GM19193 (cell line): ENCODE data around the gene RHOBTB3.
A peak's percentile ranks its signal among the peaks of the same experiment; 100 is the strongest.

Experiments used
- POLR2A ChIP-seq: IDR thresholded peaks from 4 replicates; pipeline ENCODE4 v1.6.1; 2011; ENCODE audit not compliant: insufficient read depth, insufficient read length; ENCODE audit errors: extremely low read depth

Gene RHOBTB3

GRCh38 chr5:95794070-95794516 is 63.0 kb downstream of the RHOBTB3 start:
- TF ChIP-seq POLR2A = no peak

DNA sequence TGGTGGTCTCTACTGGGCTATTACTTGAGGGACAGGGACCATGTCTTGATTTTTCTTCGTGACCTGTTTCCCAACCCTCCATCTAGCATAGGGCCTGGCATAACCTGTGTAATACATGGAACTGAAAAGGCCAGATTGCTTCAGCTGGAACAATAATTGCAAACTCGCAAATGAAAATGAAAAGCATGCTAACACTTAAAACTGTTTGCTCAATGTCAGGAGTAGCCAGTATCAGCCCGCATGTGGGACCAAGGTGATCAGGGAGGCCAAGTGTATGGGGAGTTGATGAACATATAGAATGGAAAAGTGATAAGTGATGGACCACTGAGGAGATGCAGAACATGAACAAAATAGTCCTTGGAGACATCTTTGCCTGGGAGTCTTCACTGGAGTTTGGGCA is 66.2 kb downstream of the RHOBTB3 start:
- TF ChIP-seq POLR2A = no peak

DNA sequence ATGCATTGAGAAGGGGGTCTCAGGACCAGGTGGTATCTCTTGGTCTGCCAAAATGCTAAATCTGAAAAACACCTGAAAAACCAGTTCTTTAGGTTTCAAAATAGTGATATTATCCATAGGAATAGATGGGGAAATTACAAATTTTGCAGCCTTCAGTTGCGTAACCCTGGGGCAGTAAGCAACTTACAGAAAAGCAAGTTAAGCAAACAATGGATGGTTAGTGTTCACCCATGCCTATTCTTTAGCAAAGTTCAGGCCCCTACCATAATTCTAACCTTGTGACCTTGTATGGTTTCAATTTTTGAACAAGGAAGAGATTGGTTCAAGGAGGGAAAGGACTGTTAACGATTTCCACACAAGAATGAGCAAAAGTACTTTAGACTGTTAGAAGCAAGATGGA is 66.9 kb downstream of the RHOBTB3 start:
- TF ChIP-seq POLR2A = no peak

DNA sequence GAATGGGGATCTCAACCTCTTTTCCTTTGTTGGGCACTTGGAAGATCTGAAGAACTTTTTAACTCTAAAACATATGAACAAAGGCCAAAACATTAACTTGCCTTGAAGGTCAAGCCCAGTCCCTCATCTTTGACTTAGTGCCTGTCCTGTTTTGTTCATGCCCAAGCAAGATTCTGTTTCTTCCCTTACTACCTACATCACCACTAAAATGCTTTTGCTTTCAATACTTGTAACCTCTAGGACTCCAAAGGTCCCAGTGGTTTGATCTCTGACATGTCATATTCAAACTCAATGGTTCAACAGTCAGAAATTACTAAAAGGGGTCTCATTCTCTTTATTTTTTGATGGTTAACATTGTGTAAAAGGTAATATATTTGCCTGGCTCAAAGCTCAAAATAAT is 67.4 kb downstream of the RHOBTB3 start:
- no peak for TF ChIP-seq POLR2A

- TF ChIP-seq POLR2A = no peak
Measured at GRCh38 chr5:95799191-95799835, 68.2 kb downstream of the RHOBTB3 start.

DNA sequence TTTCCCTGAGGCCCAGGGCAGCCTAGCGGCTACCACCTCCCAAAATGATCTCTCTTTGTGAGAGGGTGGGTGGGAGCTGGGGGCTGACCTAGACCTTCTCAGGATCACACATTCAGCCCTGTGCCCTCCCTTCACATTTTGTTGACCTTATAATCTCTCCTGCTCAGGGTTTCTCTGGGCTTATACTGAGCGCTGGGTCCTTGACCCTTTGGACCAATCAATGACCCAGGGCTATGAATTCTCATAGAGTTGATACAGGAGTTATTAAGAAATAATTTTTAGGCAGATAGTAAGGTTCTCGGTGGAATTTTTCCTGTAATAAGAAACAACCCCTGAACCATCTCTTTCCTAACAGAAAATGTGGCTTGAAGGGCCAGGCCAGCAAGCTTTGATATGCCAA is 69.4 kb downstream of the RHOBTB3 start:
- no peak for TF ChIP-seq POLR2A

GRCh38 chr5:95801532-95801931 is 70.4 kb downstream of the RHOBTB3 start:
- TF ChIP-seq POLR2A = no peak

GRCh38 chr5:95801961-95802360 is 70.8 kb downstream of the RHOBTB3 start:
- TF ChIP-seq POLR2A = no peak

- TF ChIP-seq POLR2A = no peak
Measured at GRCh38 chr5:95803271-95804148, 72.4 kb downstream of the RHOBTB3 start.

DNA sequence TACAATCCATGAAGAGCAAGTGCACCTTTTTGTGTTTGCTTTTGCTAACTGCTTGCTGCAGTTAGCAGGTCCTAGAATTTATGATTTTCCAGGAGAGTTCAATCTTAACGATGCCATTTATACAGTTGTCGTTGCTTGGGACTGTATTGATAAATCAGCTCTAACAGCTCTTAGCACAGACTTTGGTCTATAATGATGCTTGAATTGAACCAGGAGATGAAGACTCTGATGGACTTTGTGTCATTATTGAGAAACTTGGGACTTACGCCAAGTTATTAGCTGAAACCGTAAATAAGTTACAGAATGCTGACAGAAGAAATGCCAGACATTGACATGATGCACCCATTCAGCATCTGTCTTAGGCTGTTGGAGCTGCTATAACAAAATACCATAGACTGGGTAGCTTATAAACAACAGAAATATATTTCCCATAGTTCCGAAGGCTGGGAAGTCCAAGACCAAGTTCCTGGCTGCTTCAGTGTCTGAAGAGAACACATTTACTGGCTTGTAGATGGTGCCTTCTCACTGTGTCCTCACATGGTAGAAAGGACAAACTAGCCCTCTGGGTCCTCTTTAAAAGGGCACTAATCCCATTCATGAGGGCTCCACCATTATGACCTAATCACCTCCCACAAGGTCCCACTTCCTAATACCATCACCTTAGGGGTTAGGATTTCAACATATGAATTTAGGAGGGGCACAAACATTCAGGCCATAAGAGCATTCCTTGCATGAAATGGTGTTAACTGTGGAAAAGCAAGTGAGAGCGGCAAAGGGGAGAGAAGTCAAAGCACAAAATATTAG is 73.8 kb downstream of the RHOBTB3 start:
- no peak for TF ChIP-seq POLR2A

- TF ChIP-seq POLR2A = no peak
Measured at GRCh38 chr5:95806687-95807086, 75.6 kb downstream of the RHOBTB3 start.

DNA sequence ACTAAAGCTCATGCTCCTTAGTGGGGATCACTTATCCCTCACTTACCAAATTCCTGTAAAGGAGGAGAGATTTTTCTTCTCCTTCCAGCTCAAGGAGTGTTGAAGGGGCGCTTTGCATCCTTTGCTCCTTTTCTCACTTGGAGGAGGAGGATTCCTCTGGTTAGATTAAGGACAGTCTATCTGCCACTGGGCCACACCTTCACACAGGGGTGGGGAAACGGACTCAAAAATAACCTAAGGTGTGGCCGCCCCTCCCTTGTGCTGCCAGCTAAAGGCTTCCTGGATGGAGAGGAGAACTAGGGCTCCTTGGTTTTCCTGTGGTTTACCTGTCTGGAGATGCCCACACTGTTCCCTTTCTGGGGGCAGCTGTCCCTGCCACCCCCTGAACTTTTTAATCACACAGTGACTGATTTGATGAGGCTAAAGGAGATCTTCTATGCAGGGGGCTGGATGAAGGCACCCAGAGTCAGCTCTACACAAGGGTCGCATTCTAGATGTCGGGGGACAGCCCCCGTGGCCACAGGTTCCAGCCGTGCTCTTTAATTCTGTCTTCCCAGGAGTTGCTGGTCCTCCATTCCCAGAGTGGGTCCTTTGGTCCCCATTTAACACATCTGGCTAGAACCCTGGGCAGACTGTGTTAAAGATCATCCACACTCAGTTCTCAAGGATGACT is 77.0 kb downstream of the RHOBTB3 start:
- no peak for TF ChIP-seq POLR2A

- peak; percentile 34 for TF ChIP-seq POLR2A
Measured at GRCh38 chr5:95808686-95809413, 77.7 kb downstream of the RHOBTB3 start.

- no peak for TF ChIP-seq POLR2A
Measured at GRCh38 chr5:95809414-95809960, 78.4 kb downstream of the RHOBTB3 start.
